Astrocyte of the cerebellum (primary cell): Measurements from ENCODE around the gene PPP2R2D.
A peak's percentile ranks its signal among the peaks of the same experiment; 100 is the strongest.

Source experiments
- DNase-seq: peaks from one replicate; pipeline ENCODE4 v3.0.0-alpha.2; 2011; ENCODE audit warnings: low read depth
- H3K4me3 ChIP-seq: 2 replicates; pipeline ENCODE4 v1.5.1; 2011; ENCODE audit warnings: mild to moderate bottlenecking, low read depth, low read length, moderate library complexity
- in situ Hi-C: cut with HindIII; loops from 2 replicates; pipeline ENCODE4 v1.10.0; 2017; ENCODE audit warnings: low sequenced_read_pairs
- TF ChIP-seq, protein P1 (sequence below): IDR thresholded peaks from 2 replicates; pipeline ENCODE4 v1.5.1; 2012; ENCODE audit warnings: low read length, low read depth, moderate library complexity, mild to moderate bottlenecking; ENCODE audit errors: missing control alignments

The PPP2R2D gene

DNA sequence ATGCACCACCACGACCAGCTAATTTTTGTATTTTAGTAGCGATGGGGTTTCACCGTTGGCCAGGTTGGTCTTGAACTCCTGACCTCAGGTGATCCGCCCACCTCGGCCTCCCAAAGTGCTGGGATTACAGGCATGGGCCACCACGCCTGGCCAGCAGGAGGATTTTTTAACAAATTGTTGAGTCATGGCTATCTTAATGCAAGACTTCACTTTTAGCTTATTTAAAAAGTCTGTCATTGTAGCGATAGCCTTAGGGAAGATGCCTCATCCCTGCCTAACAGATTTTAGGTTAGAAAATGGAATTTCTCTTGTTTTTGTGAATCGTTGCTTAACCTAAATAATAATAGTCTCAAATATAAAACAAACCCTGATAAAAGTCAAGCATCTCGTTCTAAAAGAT is 35.5 kb downstream of the PPP2R2D start:
- in situ Hi-C loops: no loop called here
- DNase-seq: no peak
- H3K4me3 ChIP-seq: no peak overlapping the region
- TF ChIP-seq, protein P1, sequence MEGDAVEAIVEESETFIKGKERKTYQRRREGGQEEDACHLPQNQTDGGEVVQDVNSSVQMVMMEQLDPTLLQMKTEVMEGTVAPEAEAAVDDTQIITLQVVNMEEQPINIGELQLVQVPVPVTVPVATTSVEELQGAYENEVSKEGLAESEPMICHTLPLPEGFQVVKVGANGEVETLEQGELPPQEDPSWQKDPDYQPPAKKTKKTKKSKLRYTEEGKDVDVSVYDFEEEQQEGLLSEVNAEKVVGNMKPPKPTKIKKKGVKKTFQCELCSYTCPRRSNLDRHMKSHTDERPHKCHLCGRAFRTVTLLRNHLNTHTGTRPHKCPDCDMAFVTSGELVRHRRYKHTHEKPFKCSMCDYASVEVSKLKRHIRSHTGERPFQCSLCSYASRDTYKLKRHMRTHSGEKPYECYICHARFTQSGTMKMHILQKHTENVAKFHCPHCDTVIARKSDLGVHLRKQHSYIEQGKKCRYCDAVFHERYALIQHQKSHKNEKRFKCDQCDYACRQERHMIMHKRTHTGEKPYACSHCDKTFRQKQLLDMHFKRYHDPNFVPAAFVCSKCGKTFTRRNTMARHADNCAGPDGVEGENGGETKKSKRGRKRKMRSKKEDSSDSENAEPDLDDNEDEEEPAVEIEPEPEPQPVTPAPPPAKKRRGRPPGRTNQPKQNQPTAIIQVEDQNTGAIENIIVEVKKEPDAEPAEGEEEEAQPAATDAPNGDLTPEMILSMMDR: no peak

DNA sequence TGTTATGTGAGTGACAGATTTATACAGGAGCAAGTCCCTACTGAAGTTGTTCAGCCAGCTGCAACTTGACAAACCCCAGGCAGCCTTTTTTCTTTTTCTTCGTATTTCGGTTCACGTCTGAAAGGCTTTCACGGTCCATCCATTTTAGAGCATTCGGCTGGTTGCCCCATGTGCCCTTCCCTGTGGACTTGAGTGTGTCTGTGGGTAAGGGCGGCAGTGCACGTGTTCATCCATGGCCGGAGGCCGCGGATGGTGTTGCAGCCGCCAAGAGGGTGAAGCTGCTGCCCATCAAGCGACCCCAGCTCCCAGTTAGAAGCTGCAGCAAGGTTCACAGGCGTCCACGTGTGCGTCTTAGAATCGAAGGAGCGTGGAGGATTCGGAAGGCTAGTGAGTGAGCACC is 35.9 kb downstream of the PPP2R2D start:
- in situ Hi-C loops: no loop called here
- no peak overlapping the region for H3K4me3 ChIP-seq
- TF ChIP-seq, protein P1: no peak
- DNase-seq: no peak

DNA sequence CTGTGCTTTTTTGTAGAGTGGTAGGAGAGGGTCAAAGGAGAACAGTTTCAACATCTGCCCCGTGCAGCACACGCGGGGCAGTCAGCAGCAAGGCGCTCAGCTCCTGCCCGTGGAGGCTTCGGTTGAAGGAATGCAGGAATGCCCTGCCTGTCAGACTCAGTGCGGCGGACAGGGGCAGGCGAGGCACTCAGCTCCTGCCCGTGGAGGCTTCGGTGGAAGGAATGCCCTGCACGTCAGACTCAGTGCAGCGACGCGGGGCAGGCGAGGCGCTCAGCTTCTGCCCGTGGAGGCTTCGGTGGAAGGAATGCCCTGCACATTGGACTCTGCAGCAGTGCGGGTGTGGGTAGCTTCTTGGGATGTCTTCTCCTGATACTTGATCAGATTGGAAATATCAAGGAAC is 37.0 kb downstream of the PPP2R2D start:
- DNase-seq: no peak
- in situ Hi-C loops: no loop called here
- TF ChIP-seq, protein P1: no peak
- H3K4me3 ChIP-seq: no peak overlapping the region

DNA sequence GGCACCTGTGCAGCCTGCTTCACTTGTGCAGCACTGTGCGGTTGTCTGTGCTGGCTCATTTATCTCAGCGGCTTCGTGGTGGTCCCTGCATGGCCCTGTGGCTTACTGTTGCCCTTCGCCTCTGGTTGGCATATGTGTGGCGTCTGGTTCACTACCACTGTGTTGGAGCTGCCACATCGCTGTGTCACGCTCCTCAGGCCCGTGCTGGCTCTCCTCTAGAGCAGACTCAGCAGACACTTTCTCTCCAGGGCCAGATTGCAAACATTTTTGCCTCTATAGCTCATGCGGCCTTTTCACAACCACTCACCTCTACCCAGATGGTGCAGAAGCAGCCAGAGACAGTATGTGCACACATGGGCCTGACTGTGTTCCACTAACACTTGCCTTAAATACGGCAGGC is 37.9 kb downstream of the PPP2R2D start:
- no peak for DNase-seq
- no peak overlapping the region for H3K4me3 ChIP-seq
- in situ Hi-C loops: no loop called here
- TF ChIP-seq, protein P1: no peak

DNA sequence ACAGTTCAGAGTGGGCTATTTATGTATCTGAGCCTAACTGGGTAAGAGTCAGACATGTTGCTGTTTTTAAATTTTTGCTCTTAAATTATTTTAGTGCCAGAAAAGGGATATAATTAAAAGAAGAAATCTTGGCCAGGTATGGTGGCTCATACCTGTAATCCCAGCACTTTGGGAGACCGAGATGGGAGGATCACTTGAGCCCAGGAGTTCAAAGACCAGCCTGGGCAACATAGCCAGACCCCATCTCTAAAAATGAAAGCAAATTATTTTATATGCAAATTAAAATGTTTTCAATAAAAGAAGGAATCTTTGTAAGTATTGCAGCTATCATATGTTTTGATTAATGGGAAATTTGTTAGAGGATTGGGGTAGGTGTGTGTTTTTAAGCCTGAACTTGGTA is 41.6 kb downstream of the PPP2R2D start:
- no peak for DNase-seq
- H3K4me3 ChIP-seq: no peak overlapping the region
- in situ Hi-C loops: loop anchor here (5.0 kb wide), 1 partner anchor 35 kb away; no protein-coding TSS in a partner anchor
- TF ChIP-seq, protein P1: no peak

DNA sequence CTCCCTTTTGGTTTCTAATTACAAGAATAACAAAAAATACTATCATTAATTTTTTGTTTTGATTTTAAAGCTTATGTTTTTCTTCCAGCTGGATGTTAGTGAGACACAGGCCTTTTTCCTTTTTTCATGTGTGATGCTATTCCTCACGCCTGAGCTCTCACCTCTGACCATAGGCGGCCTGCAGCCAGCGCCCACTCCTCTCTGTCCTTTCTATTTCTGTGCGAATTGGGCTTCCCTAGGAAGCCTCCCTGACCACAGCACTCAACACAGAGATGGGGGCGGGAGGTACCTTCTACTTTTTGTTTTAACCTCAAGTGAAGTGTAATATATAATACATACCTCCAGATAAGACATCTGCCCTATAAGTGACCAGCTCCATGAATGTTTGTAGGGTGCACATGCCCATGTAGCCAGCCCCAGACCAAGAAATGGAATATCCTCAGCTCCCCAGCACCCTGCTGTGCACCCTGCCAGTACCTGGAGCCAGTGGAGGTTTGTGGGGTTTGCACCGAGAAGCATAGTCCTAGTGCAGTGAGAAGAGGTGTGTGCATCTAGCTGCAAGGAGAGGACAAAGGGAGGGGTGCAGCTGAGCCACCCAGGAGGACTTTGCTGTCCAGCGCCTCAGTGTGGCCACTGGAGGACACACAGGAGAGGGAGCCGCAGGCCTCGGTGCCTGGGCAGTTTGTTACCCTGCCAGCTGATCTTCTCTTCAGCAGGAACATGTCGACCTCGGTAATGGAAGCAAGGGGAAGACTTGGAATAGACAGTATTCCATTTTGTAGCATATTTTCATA is 42.4 kb downstream of the PPP2R2D start:
- TF ChIP-seq, protein P1: peak; percentile 30
- no peak for DNase-seq
- H3K4me3 ChIP-seq: no peak overlapping the region
- in situ Hi-C loops: loop anchor here (5.0 kb wide), 1 partner anchor 36 kb away; no protein-coding TSS in a partner anchor
